ENCODE measurements around the gene LMBRD2. TPM values are rescaled to one million over a fixed set of nuclear protein-coding genes. Genes with fewer than 3 reads are reported as not detected.

Gene LMBRD2
- total and polyA plus RNA-seq, 2 experiments from 2014 or later: 4.4 to 6.2 TPM

DNA sequence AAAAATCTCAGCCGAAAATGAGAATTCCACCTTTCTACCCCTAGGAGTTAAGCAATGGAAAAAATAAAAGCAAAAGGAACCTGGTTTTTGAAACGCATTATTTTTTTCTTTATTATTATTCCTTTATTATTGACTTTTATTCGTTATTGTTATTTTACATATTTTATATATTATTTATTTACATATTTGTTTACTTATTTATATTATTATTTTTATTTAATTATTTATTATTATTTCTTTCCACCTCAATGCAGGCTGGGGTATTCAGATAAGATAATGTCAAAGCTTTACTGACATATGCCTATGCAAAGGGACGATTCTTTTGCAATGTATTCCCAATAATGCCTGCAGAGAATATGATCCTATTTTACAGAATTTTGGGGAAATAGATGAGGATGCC lies 101.7 kb downstream of the LMBRD2 start:
- no peak overlapping the region for H3K27ac ChIP-seq (ENCODE audit: low read depth)
- Mint-ChIP-seq H3K4me1 (no peaks in the 10 kb centered on the region), H3K4me3 (no peak overlapping the region), H3K27ac (no peak overlapping the region), H3K27me3 (ENCODE audit: insufficient read depth, low read depth, poor library complexity) (no peaks in the 10 kb centered on the region), H3K9me3 (no peaks in the 10 kb centered on the region), H3K36me3 (ENCODE audit: low read depth) (peaks cover 3% of the 10 kb centered on the region; the same call in 1 of the 3 replicates)
- H3K36me3 ChIP-seq (ENCODE audit: insufficient read depth): no peaks in the 10 kb centered on the region
- H3K27me3 ChIP-seq (ENCODE audit: insufficient read depth): no peaks in the 10 kb centered on the region
- H2AFZ ChIP-seq: no peak overlapping the region
- no peaks in the 10 kb centered on the region for H3K79me2 ChIP-seq (replicated peaks; ENCODE audit: insufficient read depth)
- DNase-seq (ENCODE audit: low spot score) (no peak), ATAC-seq (no peak)
- H3K4me3 ChIP-seq: no peak overlapping the region
- no peaks in the 10 kb centered on the region for H3K4me1 ChIP-seq (ENCODE audit: insufficient read depth)
- no peak overlapping the region for H3K4me2 ChIP-seq
- peaks cover 3% of the 10 kb centered on the region; the same call in 1 of the 2 replicates for H4K20me1 ChIP-seq (replicated peaks; ENCODE audit: insufficient read depth)
- H3F3A ChIP-seq (replicated peaks; ENCODE audit: low read depth): no peaks in the 10 kb centered on the region
- TF ChIP-seq CTCF (conservative IDR thresholded peaks at IDR 0.05; ENCODE audit: low read depth in 2 of 2): no peak
- no peak for TF ChIP-seq ZNF462 (CRISPR knock-in tag; IDR thresholded peaks at IDR 0.05)
- TF ChIP-seq STAT1 (IDR thresholded peaks at IDR 0.05; ENCODE audit: unreplicated experiment): no peak
- TF ChIP-seq, protein P1, sequence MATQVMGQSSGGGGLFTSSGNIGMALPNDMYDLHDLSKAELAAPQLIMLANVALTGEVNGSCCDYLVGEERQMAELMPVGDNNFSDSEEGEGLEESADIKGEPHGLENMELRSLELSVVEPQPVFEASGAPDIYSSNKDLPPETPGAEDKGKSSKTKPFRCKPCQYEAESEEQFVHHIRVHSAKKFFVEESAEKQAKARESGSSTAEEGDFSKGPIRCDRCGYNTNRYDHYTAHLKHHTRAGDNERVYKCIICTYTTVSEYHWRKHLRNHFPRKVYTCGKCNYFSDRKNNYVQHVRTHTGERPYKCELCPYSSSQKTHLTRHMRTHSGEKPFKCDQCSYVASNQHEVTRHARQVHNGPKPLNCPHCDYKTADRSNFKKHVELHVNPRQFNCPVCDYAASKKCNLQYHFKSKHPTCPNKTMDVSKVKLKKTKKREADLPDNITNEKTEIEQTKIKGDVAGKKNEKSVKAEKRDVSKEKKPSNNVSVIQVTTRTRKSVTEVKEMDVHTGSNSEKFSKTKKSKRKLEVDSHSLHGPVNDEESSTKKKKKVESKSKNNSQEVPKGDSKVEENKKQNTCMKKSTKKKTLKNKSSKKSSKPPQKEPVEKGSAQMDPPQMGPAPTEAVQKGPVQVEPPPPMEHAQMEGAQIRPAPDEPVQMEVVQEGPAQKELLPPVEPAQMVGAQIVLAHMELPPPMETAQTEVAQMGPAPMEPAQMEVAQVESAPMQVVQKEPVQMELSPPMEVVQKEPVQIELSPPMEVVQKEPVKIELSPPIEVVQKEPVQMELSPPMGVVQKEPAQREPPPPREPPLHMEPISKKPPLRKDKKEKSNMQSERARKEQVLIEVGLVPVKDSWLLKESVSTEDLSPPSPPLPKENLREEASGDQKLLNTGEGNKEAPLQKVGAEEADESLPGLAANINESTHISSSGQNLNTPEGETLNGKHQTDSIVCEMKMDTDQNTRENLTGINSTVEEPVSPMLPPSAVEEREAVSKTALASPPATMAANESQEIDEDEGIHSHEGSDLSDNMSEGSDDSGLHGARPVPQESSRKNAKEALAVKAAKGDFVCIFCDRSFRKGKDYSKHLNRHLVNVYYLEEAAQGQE (IDR thresholded peaks at IDR 0.05; ENCODE audit: unreplicated experiment): no peak
- TF ChIP-seq NANOG (IDR thresholded peaks at IDR 0.05; ENCODE audit: borderline replicate concordance): no peak
- TF ChIP-seq ZNF331 (CRISPR knock-in tag; IDR thresholded peaks at IDR 0.05; ENCODE audit: low read depth): no peak
- no peak for TF ChIP-seq EZH2 (IDR thresholded peaks at IDR 0.05; ENCODE audit: low read depth, unreplicated experiment)
- TF ChIP-seq ZNF114 (CRISPR knock-in tag; IDR thresholded peaks at IDR 0.05): no peak
- TF ChIP-seq JUNB (IDR thresholded peaks at IDR 0.05; ENCODE audit: unreplicated experiment): no peak
- TF ChIP-seq POLR2AphosphoS5 (IDR thresholded peaks at IDR 0.05; ENCODE audit: low read depth): no peak
- no peak for TF ChIP-seq EZH2phosphoT487 (IDR thresholded peaks at IDR 0.05; ENCODE audit: unreplicated experiment)
- TF ChIP-seq CREB1 (CRISPR knock-in tag; IDR thresholded peaks at IDR 0.05; ENCODE audit: low read depth): no peak
- TF ChIP-seq ETS1 (IDR thresholded peaks at IDR 0.05): no peak
- no peaks in the 10 kb centered on the region for H3K9me2 ChIP-seq (ENCODE audit: insufficient read depth)
